ENCODE measurements around the gene SPTBN5. TPM values are rescaled to one million over a fixed set of nuclear protein-coding genes. Genes with fewer than 3 reads are reported as not detected.
A peak's percentile ranks its signal among the peaks of the same experiment; 100 is the strongest.

The SPTBN5 gene
- total and polyA plus RNA-seq, 10 of the 15 experiments (the other 5 are each of a cell fraction or from before 2014, with no cell fraction given), result under 0.01 to 0.18 (median 0.04) TPM; not detected in 4

DNA sequence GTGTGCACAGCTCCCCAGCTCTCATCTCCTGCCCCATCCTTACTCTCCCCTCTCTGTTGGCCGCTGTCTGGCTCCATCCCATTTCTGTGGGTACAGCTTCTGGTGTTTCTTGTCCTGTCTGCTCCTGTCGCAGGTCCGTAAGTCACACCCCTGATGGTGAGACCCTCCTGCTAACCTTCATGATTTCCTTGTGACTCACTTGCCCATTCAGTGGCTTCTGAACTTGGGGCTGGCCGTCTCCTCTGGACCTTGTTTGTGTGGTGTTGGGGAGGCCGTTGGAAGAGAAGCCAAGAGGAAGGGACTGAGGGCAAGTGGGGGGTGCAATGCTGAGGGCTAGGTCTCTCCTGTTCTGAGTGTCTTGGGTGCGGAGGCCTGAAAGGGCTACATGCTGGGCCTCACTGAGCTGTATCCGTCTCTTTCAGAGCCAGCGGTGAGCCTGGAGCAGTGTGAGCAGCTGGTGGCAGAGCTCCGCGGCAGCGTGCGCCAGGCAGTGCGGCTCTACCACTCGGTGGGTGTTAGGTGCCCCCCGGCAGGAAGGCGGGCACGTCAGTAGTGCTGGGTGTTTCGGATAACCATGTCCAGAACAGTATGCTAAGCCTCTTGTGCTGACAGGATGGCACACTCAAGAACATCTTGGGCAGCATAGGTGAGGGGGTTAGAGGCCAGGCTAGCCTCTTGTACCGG, 69.6 kb downstream of the SPTBN5 start:
- ChIA-PET SMC1A (ENCODE audit: uncharacterized antibody, unreplicated experiment) (interaction anchor here (1.4 kb wide), 1 partner anchor 50 kb away, joined by 7 read pairs; the partner anchor contains the start of gene MAPKBP1), RAD21 (ENCODE audit: unreplicated experiment) (no interaction called here), POLR2A (no interaction called here), CTCF (interaction anchor here (1.2 kb wide), 1 partner anchor 51 kb away, joined by 4 read pairs; no protein-coding TSS in a partner anchor)
- Histone ChIP-seq H3K4me1 (ENCODE audit: control insufficient read depth, insufficient read depth, low read length) (no peaks in the 10 kb centered on the region), H3K9me3 (replicated peaks; ENCODE audit: control insufficient read depth, insufficient read depth, low read length) (no peaks in the 10 kb centered on the region), H3K9ac (ENCODE audit: control insufficient read depth, insufficient read depth, low read length) (no peak overlapping the region), H3K27me3 (replicated peaks in 1 of 2; ENCODE audit: control insufficient read depth in 2 of 2, insufficient read depth in 2 of 2, low read length in 1 of 2) (no peaks in the 10 kb centered on the region), H3K36me3 (ENCODE audit: control insufficient read depth in 2 of 2, insufficient read depth in 2 of 2, low read length in 1 of 2) (peaks cover 3 to 10% of the 10 kb centered on the region in 2 experiments; a peak in 3 of 4 replicates), H3K27ac (ENCODE audit: control insufficient read depth, insufficient read depth) (no peak overlapping the region), H3K79me2 (ENCODE audit: control insufficient read depth, insufficient read depth, low read length) (no peaks in the 10 kb centered on the region), H3K4me3 (no peak overlapping the region), H4K20me1 (ENCODE audit: control insufficient read depth, insufficient read depth) (no peaks in the 10 kb centered on the region; the same call in 1 of the 2 replicates), H2AFZ (ENCODE audit: control insufficient read depth, low read depth, low read length) (no peak overlapping the region), H3K4me2 (ENCODE audit: control insufficient read depth, insufficient read depth) (no peak overlapping the region)
- FAIRE-seq (no peak), DNase-seq (ENCODE audit: low read depth, low spot score) (no peak), ATAC-seq (no peak)
- in situ Hi-C loops (cut with MboI), result no loop called here
- no peak for TF ChIP-seq EZH2 (IDR thresholded peaks at IDR 0.05; ENCODE audit: borderline replicate concordance, control insufficient read depth, low read depth, low read length)
- peak; percentile 12; the same call in 1 of the 2 replicates for TF ChIP-seq POLR2A (IDR thresholded peaks at IDR 0.05; ENCODE audit: low read depth, low read length)
- WGBS (ENCODE audit: insufficient coverage, insufficient replicate concordance, low lambda C conversion rate, missing lambda C conversion rate), result 94% methylated on average over 19 of the region's 19 CpGs
- intact Hi-C loops (cut with micrococcal nuclease; ENCODE audit: unreplicated experiment), result no loop called here
- no TSS peak for BruUV-seq (replicated peaks)

DNA sequence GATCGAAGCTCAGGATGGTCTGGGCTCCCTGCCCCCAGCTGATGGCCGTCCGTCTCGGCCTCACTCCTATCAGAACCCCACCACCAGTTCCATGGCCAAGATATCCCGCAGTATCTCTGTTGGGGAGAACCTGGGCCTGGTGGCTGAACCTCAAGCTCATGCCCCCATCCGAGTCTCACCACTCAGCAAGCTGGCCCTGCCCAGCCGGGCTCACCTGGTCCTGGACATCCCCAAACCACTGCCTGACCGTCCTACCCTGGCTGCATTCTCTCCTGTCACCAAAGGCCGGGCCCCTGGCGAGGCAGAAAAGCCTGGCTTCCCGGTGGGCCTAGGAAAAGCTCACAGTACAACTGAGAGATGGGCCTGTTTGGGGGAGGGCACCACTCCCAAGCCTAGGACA, 70.4 kb downstream of the SPTBN5 start:
- H3K4me2 ChIP-seq (ENCODE audit: control insufficient read depth, insufficient read depth), result no peak overlapping the region
- H3K27me3 ChIP-seq (replicated peaks in 1 of 2; ENCODE audit: control insufficient read depth in 2 of 2, insufficient read depth in 2 of 2, low read length in 1 of 2), result no peaks in the 10 kb centered on the region
- H3K4me3 ChIP-seq, result no peak overlapping the region
- H3K36me3 ChIP-seq (ENCODE audit: control insufficient read depth in 2 of 2, insufficient read depth in 2 of 2, low read length in 1 of 2), result peaks cover 6 to 12% of the 10 kb centered on the region in 2 experiments; a peak in 3 of 4 replicates
- no peak overlapping the region for H2AFZ ChIP-seq (ENCODE audit: control insufficient read depth, low read depth, low read length)
- no peak for DNase-seq (ENCODE audit: low read depth, low spot score)
- no peak for FAIRE-seq
- BruUV-seq (replicated peaks), result no TSS peak
- in situ Hi-C loops (cut with MboI), result no loop called here
- ChIA-PET POLR2A (no interaction called here), SMC1A (ENCODE audit: uncharacterized antibody, unreplicated experiment) (no interaction called here), CTCF (interaction anchor here (1.2 kb wide), 1 partner anchor 50 kb away, joined by 4 read pairs; no protein-coding TSS in a partner anchor), RAD21 (ENCODE audit: unreplicated experiment) (no interaction called here)
- no peaks in the 10 kb centered on the region; the same call in 1 of the 2 replicates for H4K20me1 ChIP-seq (ENCODE audit: control insufficient read depth, insufficient read depth)
- H3K9ac ChIP-seq (ENCODE audit: control insufficient read depth, insufficient read depth, low read length), result no peak overlapping the region
- ATAC-seq, result no peak
- H3K79me2 ChIP-seq (ENCODE audit: control insufficient read depth, insufficient read depth, low read length), result no peaks in the 10 kb centered on the region
- intact Hi-C loops (cut with micrococcal nuclease; ENCODE audit: unreplicated experiment), result no loop called here
- H3K4me1 ChIP-seq (ENCODE audit: control insufficient read depth, insufficient read depth, low read length), result no peaks in the 10 kb centered on the region
- H3K9me3 ChIP-seq (replicated peaks; ENCODE audit: control insufficient read depth, insufficient read depth, low read length), result no peaks in the 10 kb centered on the region
- WGBS (ENCODE audit: insufficient coverage, insufficient replicate concordance, low lambda C conversion rate, missing lambda C conversion rate), result 88% methylated on average over 11 of the region's 11 CpGs
- no peak overlapping the region for H3K27ac ChIP-seq (ENCODE audit: control insufficient read depth, insufficient read depth)
- TF ChIP-seq IKZF1 (conservative IDR thresholded peaks at IDR 0.05), result no peak
- TF ChIP-seq, protein P1, sequence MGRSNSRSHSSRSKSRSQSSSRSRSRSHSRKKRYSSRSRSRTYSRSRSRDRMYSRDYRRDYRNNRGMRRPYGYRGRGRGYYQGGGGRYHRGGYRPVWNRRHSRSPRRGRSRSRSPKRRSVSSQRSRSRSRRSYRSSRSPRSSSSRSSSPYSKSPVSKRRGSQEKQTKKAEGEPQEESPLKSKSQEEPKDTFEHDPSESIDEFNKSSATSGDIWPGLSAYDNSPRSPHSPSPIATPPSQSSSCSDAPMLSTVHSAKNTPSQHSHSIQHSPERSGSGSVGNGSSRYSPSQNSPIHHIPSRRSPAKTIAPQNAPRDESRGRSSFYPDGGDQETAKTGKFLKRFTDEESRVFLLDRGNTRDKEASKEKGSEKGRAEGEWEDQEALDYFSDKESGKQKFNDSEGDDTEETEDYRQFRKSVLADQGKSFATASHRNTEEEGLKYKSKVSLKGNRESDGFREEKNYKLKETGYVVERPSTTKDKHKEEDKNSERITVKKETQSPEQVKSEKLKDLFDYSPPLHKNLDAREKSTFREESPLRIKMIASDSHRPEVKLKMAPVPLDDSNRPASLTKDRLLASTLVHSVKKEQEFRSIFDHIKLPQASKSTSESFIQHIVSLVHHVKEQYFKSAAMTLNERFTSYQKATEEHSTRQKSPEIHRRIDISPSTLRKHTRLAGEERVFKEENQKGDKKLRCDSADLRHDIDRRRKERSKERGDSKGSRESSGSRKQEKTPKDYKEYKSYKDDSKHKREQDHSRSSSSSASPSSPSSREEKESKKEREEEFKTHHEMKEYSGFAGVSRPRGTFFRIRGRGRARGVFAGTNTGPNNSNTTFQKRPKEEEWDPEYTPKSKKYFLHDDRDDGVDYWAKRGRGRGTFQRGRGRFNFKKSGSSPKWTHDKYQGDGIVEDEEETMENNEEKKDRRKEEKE (IDR thresholded peaks at IDR 0.05), result no peak
- TF ChIP-seq POU2F2 (IDR thresholded peaks at IDR 0.05; ENCODE audit: borderline replicate concordance, low read depth, low read length), result no peak
- TF ChIP-seq, protein P2, sequence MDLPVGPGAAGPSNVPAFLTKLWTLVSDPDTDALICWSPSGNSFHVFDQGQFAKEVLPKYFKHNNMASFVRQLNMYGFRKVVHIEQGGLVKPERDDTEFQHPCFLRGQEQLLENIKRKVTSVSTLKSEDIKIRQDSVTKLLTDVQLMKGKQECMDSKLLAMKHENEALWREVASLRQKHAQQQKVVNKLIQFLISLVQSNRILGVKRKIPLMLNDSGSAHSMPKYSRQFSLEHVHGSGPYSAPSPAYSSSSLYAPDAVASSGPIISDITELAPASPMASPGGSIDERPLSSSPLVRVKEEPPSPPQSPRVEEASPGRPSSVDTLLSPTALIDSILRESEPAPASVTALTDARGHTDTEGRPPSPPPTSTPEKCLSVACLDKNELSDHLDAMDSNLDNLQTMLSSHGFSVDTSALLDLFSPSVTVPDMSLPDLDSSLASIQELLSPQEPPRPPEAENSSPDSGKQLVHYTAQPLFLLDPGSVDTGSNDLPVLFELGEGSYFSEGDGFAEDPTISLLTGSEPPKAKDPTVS (IDR thresholded peaks at IDR 0.05; ENCODE audit: low read depth, low read length), result no peak
- TF ChIP-seq, protein P3, sequence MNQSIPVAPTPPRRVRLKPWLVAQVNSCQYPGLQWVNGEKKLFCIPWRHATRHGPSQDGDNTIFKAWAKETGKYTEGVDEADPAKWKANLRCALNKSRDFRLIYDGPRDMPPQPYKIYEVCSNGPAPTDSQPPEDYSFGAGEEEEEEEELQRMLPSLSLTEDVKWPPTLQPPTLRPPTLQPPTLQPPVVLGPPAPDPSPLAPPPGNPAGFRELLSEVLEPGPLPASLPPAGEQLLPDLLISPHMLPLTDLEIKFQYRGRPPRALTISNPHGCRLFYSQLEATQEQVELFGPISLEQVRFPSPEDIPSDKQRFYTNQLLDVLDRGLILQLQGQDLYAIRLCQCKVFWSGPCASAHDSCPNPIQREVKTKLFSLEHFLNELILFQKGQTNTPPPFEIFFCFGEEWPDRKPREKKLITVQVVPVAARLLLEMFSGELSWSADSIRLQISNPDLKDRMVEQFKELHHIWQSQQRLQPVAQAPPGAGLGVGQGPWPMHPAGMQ (IDR thresholded peaks at IDR 0.05; ENCODE audit: borderline replicate concordance), result no peak
- TF ChIP-seq MEF2A (IDR thresholded peaks at IDR 0.05; ENCODE audit: insufficient read depth, low read depth, low read length), result no peak
- no peak for TF ChIP-seq SMARCA5 (IDR thresholded peaks at IDR 0.05)

All from GM12878 (cell line).